WI38 (cell line): ENCODE measurements around the gene SP6.

Experiments
- H3K4me3 ChIP-seq: 2 replicates; pipeline ENCODE4 v1.5.1; 2011; ENCODE audit warnings: low read depth, mild to moderate bottlenecking, control low read depth, low read length
- TF ChIP-seq, protein P1 (sequence below): IDR thresholded peaks from 2 replicates; pipeline ENCODE4 v1.5.1; 2012; ENCODE audit warnings: low read depth, mild to moderate bottlenecking, control low read depth, low read length

Gene SP6

GRCh38 chr17:47838636-47839035 lies 12.3 kb downstream of the SP6 start:
- TF ChIP-seq, protein P1, sequence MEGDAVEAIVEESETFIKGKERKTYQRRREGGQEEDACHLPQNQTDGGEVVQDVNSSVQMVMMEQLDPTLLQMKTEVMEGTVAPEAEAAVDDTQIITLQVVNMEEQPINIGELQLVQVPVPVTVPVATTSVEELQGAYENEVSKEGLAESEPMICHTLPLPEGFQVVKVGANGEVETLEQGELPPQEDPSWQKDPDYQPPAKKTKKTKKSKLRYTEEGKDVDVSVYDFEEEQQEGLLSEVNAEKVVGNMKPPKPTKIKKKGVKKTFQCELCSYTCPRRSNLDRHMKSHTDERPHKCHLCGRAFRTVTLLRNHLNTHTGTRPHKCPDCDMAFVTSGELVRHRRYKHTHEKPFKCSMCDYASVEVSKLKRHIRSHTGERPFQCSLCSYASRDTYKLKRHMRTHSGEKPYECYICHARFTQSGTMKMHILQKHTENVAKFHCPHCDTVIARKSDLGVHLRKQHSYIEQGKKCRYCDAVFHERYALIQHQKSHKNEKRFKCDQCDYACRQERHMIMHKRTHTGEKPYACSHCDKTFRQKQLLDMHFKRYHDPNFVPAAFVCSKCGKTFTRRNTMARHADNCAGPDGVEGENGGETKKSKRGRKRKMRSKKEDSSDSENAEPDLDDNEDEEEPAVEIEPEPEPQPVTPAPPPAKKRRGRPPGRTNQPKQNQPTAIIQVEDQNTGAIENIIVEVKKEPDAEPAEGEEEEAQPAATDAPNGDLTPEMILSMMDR = no peak

DNA sequence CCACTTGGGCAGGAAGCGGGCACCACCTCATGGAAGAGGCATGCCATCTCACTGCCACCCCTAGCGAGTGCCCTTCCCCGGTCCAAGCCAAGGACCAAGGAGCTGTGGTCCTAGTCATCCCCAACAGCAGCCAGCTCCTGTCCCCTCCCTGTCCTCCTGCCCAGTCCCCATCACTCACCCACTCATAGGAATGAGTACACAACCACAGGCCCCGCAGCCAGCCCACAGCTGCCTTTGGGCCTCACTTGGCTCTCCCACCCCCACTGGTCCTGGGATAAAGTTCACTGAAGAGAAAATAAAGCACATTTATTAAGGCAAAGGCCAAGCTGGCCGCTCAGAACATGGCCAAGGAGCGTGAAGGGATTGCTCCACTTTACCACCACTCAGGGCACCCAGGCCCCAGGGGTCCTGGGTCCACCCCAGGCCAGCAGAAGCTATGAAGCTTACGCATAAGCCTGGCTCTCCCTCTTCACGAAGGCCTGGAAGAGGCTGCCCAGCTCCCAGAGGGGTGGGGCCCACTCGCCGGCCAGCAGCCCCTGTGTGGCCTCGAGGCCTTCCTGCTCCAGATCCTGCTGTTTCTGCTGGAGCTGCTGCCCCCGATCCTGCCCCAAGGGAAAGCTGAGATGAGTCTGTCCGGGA lies 13.4 kb downstream of the SP6 start:
- TF ChIP-seq, protein P1 = no peak
- no peak overlapping the region for H3K4me3 ChIP-seq

More at GRCh38 chr17:47838636-47839035, 12.3 kb downstream of the SP6 start:
- no peak overlapping the region for H3K4me3 ChIP-seq

DNA sequence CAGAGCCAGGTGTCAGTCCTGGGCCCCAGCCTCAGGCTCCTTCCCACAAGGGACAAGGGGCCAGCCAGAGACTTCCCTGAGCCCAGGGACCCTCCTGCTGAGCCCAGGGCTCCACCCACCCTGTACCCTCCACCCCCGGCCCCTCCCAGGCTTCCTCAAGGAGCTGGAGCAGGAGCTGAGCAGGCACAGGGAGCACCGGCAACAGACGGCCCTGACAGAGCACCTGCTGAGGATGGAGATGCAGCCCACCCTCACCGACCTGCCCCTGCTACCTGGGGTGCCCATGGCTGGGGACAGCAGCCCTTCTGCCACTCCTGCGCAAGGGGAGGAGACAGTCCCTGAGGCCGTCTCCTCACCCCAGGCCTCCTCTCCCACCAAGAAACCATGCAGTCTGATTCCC lies 14.4 kb downstream of the SP6 start:
- TF ChIP-seq, protein P1 = no peak
- H3K4me3 ChIP-seq = no peak overlapping the region

GRCh38 chr17:47834756-47835155 lies 16.2 kb downstream of the SP6 start:
- TF ChIP-seq, protein P1 = no peak
- H3K4me3 ChIP-seq = no peak overlapping the region

DNA sequence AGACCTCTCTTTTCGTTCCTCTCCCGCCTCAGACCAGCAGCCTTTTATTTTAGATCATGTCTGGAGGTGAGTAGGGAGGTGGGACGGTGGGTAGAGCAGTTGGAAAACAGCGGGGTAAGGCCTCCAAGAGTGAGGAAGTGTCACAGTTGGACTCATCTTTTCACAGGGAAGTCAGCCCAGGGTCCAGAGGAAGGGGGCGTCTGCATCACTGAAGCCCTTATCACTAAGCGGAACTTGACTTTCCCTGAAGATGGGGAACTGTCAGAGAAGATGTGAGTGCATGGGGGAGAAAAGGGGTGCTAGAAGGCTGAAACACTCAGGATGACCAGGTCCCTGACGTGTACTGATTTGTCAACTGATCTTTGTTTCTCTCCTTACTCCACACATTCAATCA lies 19.0 kb downstream of the SP6 start:
- H3K4me3 ChIP-seq = peak overlapping the region; percentile 80
- TF ChIP-seq, protein P1 = no peak

GRCh38 chr17:47831003-47831933 lies 19.7 kb downstream of the SP6 start, which contains the start of the genes LRRC46 and MRPL10:
TSS of gene LRRC46 (plus strand) at chr17:47831670. CDS start at chr17:47831990, 320 bp downstream.
TSS of gene MRPL10 (minus strand) at chr17:47831541. CDS start at chr17:47831511, 30 bp downstream.
- TF ChIP-seq, protein P1 = no peak
- peak within 1 kb of the TSS; percentile 80 for H3K4me3 ChIP-seq
